Right forelimb (tissue), 1 donor: ENCODE data around the gene FXYD5.
"Not testable (repeated sequence)": the region's sequence is repeated elsewhere in the genome, so short reads cannot be mapped to it uniquely, and the experiment has no call there.

Source experiments
- DNase-seq: peaks from one replicate; pipeline ENCODE4 v3.0.0-alpha.2; 2018

The FXYD5 gene

GRCh38 chr19:35184267-35184666, 29.7 kb downstream of the FXYD5 start:
- no peak for DNase-seq

- no peak for DNase-seq
Measured at GRCh38 chr19:35184884-35185283, 30.3 kb downstream of the FXYD5 start.

GRCh38 chr19:35194012-35194984, 39.8 kb downstream of the FXYD5 start:
- DNase-seq: no peak

- no peak for DNase-seq
Measured at GRCh38 chr19:35195830-35196229, 41.3 kb downstream of the FXYD5 start.

- not testable (repeated sequence) for DNase-seq
Measured at GRCh38 chr19:35196861-35197260, 42.3 kb downstream of the FXYD5 start.

- DNase-seq: no peak
Measured at GRCh38 chr19:35199481-35199880, 44.9 kb downstream of the FXYD5 start.

GRCh38 chr19:35202722-35203688, 48.5 kb downstream of the FXYD5 start:
- DNase-seq: no peak

- DNase-seq: no peak
Measured at GRCh38 chr19:35204799-35205732, 50.5 kb downstream of the FXYD5 start.

- no peak for DNase-seq
Measured at GRCh38 chr19:35205733-35206323, 51.3 kb downstream of the FXYD5 start.

GRCh38 chr19:35206379-35206778, 51.8 kb downstream of the FXYD5 start:
- DNase-seq: no peak

GRCh38 chr19:35206855-35207254, 52.3 kb downstream of the FXYD5 start:
- no peak for DNase-seq

- DNase-seq: no peak
Measured at GRCh38 chr19:35207391-35207871, 52.9 kb downstream of the FXYD5 start.

GRCh38 chr19:35208121-35208520, 53.6 kb downstream of the FXYD5 start:
- DNase-seq: no peak

- no peak for DNase-seq
Measured at GRCh38 chr19:35209646-35210045, 55.1 kb downstream of the FXYD5 start.

GRCh38 chr19:35211545-35212230, 57.2 kb downstream of the FXYD5 start:
- DNase-seq: no peak

- no peak for DNase-seq
Measured at GRCh38 chr19:35212241-35212640, 57.7 kb downstream of the FXYD5 start.

- DNase-seq: no peak
Measured at GRCh38 chr19:35213663-35214632, 59.4 kb downstream of the FXYD5 start.

GRCh38 chr19:35214766-35215422, 60.4 kb downstream of the FXYD5 start:
- no peak for DNase-seq
